Vagina (tissue), 2 donors: ENCODE data around the gene DRAM1.

Source experiments
- CTCF ChIP-seq, 3 experiments: fragments of 450-650 bp in 2 of 3; fragments of 200-600 bp in 1 of 3; sonication (generic) in 1 of 3; IDR thresholded peaks; one replicate each; pipeline ENCODE4 v1.5.1; 2017 to 2019; ENCODE audit warnings: antibody characterized with exemption in 3 of 3, mild to moderate bottlenecking in 2 of 3, moderate library complexity in 2 of 3
- POLR2A ChIP-seq, 2 donors: fragments of 450-650 bp; IDR thresholded peaks; one replicate each; pipeline ENCODE4 v1.6.1; 2017; ENCODE audit warnings: antibody characterized with exemption in 2 of 2, mild to moderate bottlenecking in 2 of 2, moderate library complexity in 2 of 2
- POLR2AphosphoS5 ChIP-seq, 2 donors: sonication (generic); formaldehyde crosslinking; IDR thresholded peaks; one replicate each; pipeline ENCODE4 v1.9.0; 2017; ENCODE audit warnings: antibody characterized with exemption in 2 of 2, mild to moderate bottlenecking in 2 of 2, low read depth in 1 of 2; ENCODE audit not compliant: insufficient read depth in 1 of 2

- no peak for TF ChIP-seq POLR2A (IDR thresholded peaks at IDR 0.05)
- no peak for TF ChIP-seq CTCF (IDR thresholded peaks at IDR 0.05)
- no peak for TF ChIP-seq POLR2AphosphoS5 (IDR thresholded peaks at IDR 0.05; ENCODE audit: insufficient read depth in 1 of 2, low read depth in 1 of 2)
Observed at GRCh38 chr12:101901777-101902176, 24.4 kb downstream of the DRAM1 start.
